WI38 (cell line): Measurements from ENCODE around the gene TMEM252.

Experiments used
- H3K4me3 ChIP-seq: 2 replicates; pipeline ENCODE4 v1.5.1; 2011; ENCODE audit warnings: low read depth, mild to moderate bottlenecking, control low read depth, low read length
- CTCF ChIP-seq: IDR thresholded peaks from 2 replicates; pipeline ENCODE4 v1.5.1; 2012; ENCODE audit warnings: low read depth, mild to moderate bottlenecking, control low read depth, low read length

The TMEM252 gene

GRCh38 chr9:68500457-68501381, 40.0 kb downstream of the TMEM252 start:
- H3K4me3 ChIP-seq, result no peak overlapping the region
- no peak for TF ChIP-seq CTCF

DNA sequence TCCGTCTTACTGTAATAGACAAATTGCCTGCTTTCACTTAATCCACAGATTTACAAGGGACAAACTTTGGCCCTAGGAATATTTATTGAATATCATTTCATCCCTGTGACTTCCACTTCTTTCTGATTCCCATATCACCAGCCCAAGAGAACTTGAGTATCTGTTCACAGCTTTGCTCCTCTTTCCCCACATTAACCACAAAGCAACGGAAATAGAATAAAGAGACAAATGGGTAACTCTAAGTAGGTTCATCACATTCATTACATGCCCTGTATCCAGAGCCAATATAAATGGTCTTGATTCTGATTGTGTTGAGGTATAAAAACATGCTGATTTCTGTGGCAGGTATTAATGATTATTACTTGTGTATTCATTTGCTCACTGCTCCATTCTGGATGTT, 41.9 kb downstream of the TMEM252 start:
- no peak for TF ChIP-seq CTCF
- no peak overlapping the region for H3K4me3 ChIP-seq

GRCh38 chr9:68497629-68498028, 43.1 kb downstream of the TMEM252 start:
- H3K4me3 ChIP-seq, result no peak overlapping the region
- no peak for TF ChIP-seq CTCF

DNA sequence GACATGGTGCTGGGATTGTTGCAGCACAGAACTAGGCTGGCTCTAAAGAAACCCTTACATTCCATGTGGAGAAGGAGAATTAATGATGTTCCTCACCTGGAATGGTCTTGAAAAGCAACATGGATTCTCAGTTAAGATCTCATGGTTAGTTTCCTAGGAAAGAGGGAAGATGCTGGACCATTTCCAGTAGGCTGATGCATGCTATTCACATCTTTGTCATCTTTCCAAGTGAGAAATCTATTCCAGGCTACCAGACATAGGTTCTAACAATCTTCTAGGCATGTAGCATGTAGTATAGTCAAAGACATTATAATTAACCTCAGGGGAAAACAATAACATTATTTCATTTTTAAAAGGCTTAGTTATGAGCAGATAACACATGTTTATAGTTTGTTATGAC, 44.3 kb downstream of the TMEM252 start:
- no peak overlapping the region for H3K4me3 ChIP-seq
- TF ChIP-seq CTCF, result no peak

DNA sequence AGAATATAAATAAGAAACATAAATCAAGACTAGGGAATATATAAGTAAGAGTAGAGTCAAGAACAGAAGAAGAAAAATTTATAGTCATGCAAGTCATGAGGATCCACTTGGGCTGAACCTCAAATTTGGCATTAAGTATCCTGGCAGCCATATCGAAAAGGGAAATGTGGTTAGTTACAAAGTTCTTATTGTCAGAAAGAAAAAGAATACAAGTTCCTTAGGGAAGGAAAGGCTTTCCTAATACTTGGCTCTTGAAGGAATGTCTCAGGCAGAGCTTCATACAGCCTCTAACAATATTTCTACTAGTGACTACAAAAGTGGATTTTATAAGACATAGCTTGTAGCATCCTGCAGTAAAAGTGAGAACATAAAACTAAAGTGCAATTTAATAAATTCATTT, 45.4 kb downstream of the TMEM252 start:
- TF ChIP-seq CTCF, result no peak
- no peak overlapping the region for H3K4me3 ChIP-seq

DNA sequence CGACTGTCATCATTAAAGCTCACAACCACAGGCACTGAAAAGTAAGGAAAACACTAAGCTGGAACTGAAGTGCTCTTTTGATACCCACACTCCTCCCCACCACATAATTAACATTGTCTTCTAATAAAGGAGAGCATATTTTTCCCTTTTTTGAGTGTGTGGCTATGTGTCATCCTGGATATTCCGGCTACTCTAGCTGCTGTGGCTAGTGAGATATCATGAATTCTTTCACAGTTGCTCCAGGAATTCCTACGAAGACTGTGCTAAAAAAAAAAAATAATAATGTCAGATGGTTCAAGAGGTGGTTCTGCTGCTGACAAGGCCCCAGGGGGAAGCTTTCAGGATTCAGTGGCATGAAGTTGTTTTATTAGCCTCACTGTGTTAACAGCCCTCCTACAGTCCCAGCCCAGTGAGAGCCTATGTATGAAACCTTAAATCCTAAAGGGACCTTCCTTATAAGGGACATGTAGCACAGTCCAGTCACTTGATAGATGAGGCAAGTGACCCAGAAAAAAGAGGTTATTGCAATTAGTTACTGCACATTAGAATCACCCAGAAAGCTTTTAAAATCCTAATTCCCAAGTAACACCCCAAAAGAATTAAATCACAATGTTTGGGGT, 46.6 kb downstream of the TMEM252 start:
- H3K4me3 ChIP-seq, result no peak overlapping the region
- TF ChIP-seq CTCF, result no peak

- H3K4me3 ChIP-seq, result no peak overlapping the region
- no peak for TF ChIP-seq CTCF
Observed at GRCh38 chr9:68493541-68493940, 47.1 kb downstream of the TMEM252 start.
